K562 (cell line): ENCODE results near the gene SPSB1. TPM values are rescaled to one million over a fixed set of nuclear protein-coding genes. Genes with fewer than 3 reads are reported as not detected.

Experiments used
- ATF7 ChIP-seq: fragments of 450-650 bp; IDR thresholded peaks from 2 replicates; pipeline ENCODE4 v1.7.1; 2014; ENCODE audit warnings: mild to moderate bottlenecking, moderate library complexity
- CBX8 ChIP-seq: fragments of 200-600 bp; sonication (generic); IDR thresholded peaks from 2 replicates; pipeline ENCODE4 v1.6.1; 2012; ENCODE audit warnings: borderline replicate concordance, mixed run types, low read depth, mild to moderate bottlenecking, moderate library complexity, mixed read lengths, low read length, control low read depth, inconsistent platforms; ENCODE audit not compliant: poor library complexity, severe bottlenecking; ENCODE audit errors: extremely low read depth
- DPF2 ChIP-seq: fragments of 450-650 bp; IDR thresholded peaks from 2 replicates; pipeline ENCODE4 v1.6.1; 2016
- EGR1 ChIP-seq: fragments of 450-650 bp; conservative IDR thresholded peaks from 2 replicates; pipeline ENCODE4 v1.6.1; 2017; ENCODE audit warnings: mild to moderate bottlenecking
- EP300 ChIP-seq: IDR thresholded peaks from 2 replicates; pipeline ENCODE4 v1.6.1; 2012; ENCODE audit warnings: low read length, improper control_type of control experiment
- GABPB1 ChIP-seq: sonication (generic); formaldehyde crosslinking; IDR thresholded peaks from 2 replicates; pipeline ENCODE4 v1.8.0; 2022; ENCODE audit warnings: mild to moderate bottlenecking, missing genetic modification reagents
- LCOR ChIP-seq: sonication (generic); formaldehyde crosslinking; IDR thresholded peaks from 2 replicates; pipeline ENCODE4 v1.8.0; 2022; ENCODE audit warnings: mild to moderate bottlenecking, missing genetic modification reagents
- MED1 ChIP-seq: sonication (generic); formaldehyde crosslinking; IDR thresholded peaks from 2 replicates; pipeline ENCODE4 v1.8.1; 2023; ENCODE audit warnings: missing genetic modification reagents, borderline replicate concordance
- NR2F6 ChIP-seq: fragments of 450-650 bp; formaldehyde crosslinking; IDR thresholded peaks from 2 replicates; pipeline ENCODE4 v1.4.0; 2020; ENCODE audit warnings: mild to moderate bottlenecking
- SIN3A ChIP-seq, 2 experiments: fragments of 150-350 bp in 1 of 2; IDR thresholded peaks; 2 replicates each; pipeline ENCODE4 v1.6.1; 2011 to 2016; ENCODE audit warnings: borderline replicate concordance in 2 of 2, low read depth in 2 of 2, low read length in 2 of 2, mild to moderate bottlenecking in 2 of 2, moderate library complexity in 2 of 2; ENCODE audit not compliant: control insufficient read depth in 1 of 2
- SIX5 ChIP-seq, 2 experiments: IDR thresholded peaks; 2 replicates each; pipeline ENCODE4 v1.6.1; 2011; ENCODE audit warnings: low read length in 2 of 2, borderline replicate concordance in 1 of 2, low read depth in 1 of 2, mild to moderate bottlenecking in 1 of 2, moderate library complexity in 1 of 2; ENCODE audit not compliant: insufficient read depth in 1 of 2
- SMAD3 ChIP-seq: fragments of 450-650 bp; formaldehyde crosslinking; conservative IDR thresholded peaks from 2 replicates; pipeline ENCODE4 v1.4.0; 2020; ENCODE audit warnings: mild to moderate bottlenecking
- STAG1 ChIP-seq: sonication (generic); formaldehyde crosslinking; IDR thresholded peaks from 2 replicates; pipeline ENCODE4 v1.5.0; 2020; ENCODE audit warnings: missing genetic modification reagents, borderline replicate concordance
- TCF7L2 ChIP-seq: fragments of 150-350 bp; IDR thresholded peaks from 2 replicates; pipeline ENCODE4 v1.6.1; 2016; ENCODE audit warnings: low read depth, mild to moderate bottlenecking, low read length, moderate library complexity
- U2AF2 ChIP-seq: fragments of 200-400 bp; formaldehyde crosslinking; optimal IDR thresholded peaks from 2 replicates; pipeline ENCODE3; 2017; ENCODE audit warnings: low read depth, mild to moderate bottlenecking, low read length
- ZBED1 ChIP-seq: IDR thresholded peaks from 2 replicates; pipeline ENCODE4 v1.6.1; 2014
- ZNF12 ChIP-seq: sonication (generic); formaldehyde crosslinking; IDR thresholded peaks from 2 replicates; pipeline ENCODE4 v1.4.0; 2020; ENCODE audit warnings: mild to moderate bottlenecking, missing genetic modification reagents
- ZNF316 ChIP-seq: fragments of 450-650 bp; IDR thresholded peaks from 2 replicates; pipeline ENCODE4 v1.6.1; 2016
- ZNF445 ChIP-seq: fragments of 250-450 bp; sonication (Bioruptor Pico); IDR thresholded peaks from 2 replicates; pipeline ENCODE4 v1.4.0; 2020; ENCODE audit warnings: low read depth, mild to moderate bottlenecking, moderate library complexity
- ZNF551 ChIP-seq: fragments of 250-450 bp; sonication (Bioruptor Pico); IDR thresholded peaks from 2 replicates; pipeline ENCODE4 v1.5.0; 2021; ENCODE audit warnings: mild to moderate bottlenecking, moderate library complexity
- ZNF76 ChIP-seq: fragments of 250-450 bp; sonication (Bioruptor Pico); IDR thresholded peaks from 2 replicates; pipeline ENCODE4 v1.4.0; 2020; ENCODE audit warnings: mild to moderate bottlenecking, moderate library complexity, borderline replicate concordance
- ZNF785 ChIP-seq: fragments of 250-450 bp; sonication (Bioruptor Pico); IDR thresholded peaks from 2 replicates; pipeline ENCODE4 v1.4.0; 2020; ENCODE audit warnings: mild to moderate bottlenecking
- polyA plus RNA-seq, 8 experiments: library from polyadenylated mRNA; depleted of rRNA in 4 of 8; stranded (reverse) in 5 of 8; unstranded in 3 of 8; fragments of >200 nt; fragmentation: Nextera tagmentation in 2 of 8; fragmentation: Illumina TruSeq in 1 of 8; extraction: Ambion mirVana in 2 of 8; extraction: Trizol in 1 of 8; gene quantifications; 2 replicates each; pipeline versions ENCODE4 v1.2.1 to v1.2.3, GENCODE V29; 2011 to 2014; ENCODE audit warnings: inconsistent platforms in 1 of 8, missing spikeins in 1 of 8
- total RNA-seq, 7 experiments: library from RNA; depleted of rRNA in 6 of 7; stranded (reverse); fragments of >200 nt in 6 of 7; fragmentation: Illumina TruSeq in 2 of 7; extraction: Trizol in 2 of 7; gene quantifications; 2 replicates each; pipeline versions ENCODE4 v1.2.1 to v1.2.3, GENCODE V29; 2011 to 2021; ENCODE audit warnings: low replicate concordance in 1 of 7
- TF ChIP-seq, protein P1 (sequence below): sonication (generic); IDR thresholded peaks from 2 replicates; pipeline ENCODE4 v1.6.1; 2016
- TF ChIP-seq, protein P2 (sequence below): sonication (generic); formaldehyde crosslinking; IDR thresholded peaks from 2 replicates; pipeline ENCODE4 v1.8.0; 2022; ENCODE audit warnings: missing genetic modification reagents, mild to moderate bottlenecking, borderline replicate concordance
- TF ChIP-seq, protein P3 (sequence below), 2 experiments: fragments of 450-650 bp; IDR thresholded peaks; 2 replicates each; pipeline ENCODE4 v1.6.1; 2016

SPSB1 gene
- total and polyA plus RNA-seq, 9 of the 15 experiments (the other 6 are each of a cell fraction or from before 2014, with no cell fraction given): 0.06 to 0.35 (median 0.14) TPM; not detected in 6

DNA sequence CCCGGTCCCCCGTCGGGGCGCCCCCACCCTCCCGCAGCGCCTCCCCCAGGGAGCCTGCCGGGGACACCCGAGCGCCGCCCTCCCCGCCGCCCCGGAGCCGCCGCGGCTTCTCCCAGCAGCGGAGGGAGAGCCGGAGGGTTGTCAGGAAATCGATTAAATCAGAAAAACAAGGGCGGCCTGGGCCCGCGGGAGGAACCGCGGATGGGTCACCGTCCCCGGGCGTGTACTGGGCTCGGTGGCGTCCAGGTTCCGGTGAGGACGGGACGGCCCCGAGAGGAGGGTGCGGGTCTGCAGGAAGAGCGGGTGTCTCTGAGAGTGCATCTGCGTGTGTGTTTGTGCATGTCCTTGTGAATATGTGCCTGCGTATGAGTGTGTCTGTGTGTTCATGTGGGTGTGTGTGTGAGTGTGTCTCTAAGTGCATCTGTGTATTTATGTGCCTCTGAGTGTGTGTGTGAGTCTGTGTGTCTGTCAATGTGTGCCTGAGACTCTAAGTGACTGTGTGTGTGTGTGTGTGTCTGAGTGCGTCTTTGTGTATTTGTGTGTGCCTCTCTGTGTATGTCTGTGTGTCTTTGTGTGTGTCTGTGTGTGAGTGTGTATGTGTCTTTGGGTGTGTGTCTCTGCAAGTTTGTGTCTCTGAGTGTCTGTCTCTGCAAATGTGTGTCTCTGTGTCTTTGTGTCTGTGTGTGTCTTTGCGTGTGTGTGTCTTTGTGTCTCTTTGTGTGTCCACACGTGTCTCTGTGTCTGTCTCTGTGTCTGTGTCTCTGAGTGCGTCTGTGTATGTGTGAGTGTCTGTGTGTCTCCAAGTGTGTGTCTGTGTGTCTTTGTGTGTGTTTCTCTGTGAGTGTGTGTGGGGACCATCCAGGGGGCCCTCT, 1.1 kb downstream of the SPSB1 start (continued):
- TF ChIP-seq SMAD3 (CRISPR knock-in tag) (no peak), NR2F6 (CRISPR knock-in tag) (no peak), CBX8 (no peak), DPF2 (peak; percentile 42; the same call in 1 of the 2 replicates), ZNF76 (no peak), ZNF551 (CRISPR knock-in tag) (no peak), SIN3A (IDR thresholded peaks at IDR 0.05; ENCODE audit: borderline replicate concordance in 2 of 2, control insufficient read depth in 1 of 2, low read depth in 2 of 2, low read length in 2 of 2) (no peak), ZNF445 (CRISPR knock-in tag) (no peak), EGR1 (no peak), EP300 (no peak), U2AF2 (no peak), GABPB1 (CRISPR knock-in tag) (no peak), MED1 (CRISPR knock-in tag) (no peak), ZBED1 (no peak), ATF7 (no peak), ZNF785 (no peak), STAG1 (no peak), LCOR (CRISPR knock-in tag) (no peak), ZNF316 (peak; percentile 12; the same call in 1 of the 2 replicates), TCF7L2 (no peak), SIX5 (IDR thresholded peaks at IDR 0.05; ENCODE audit: borderline replicate concordance in 1 of 2, insufficient read depth in 1 of 2, low read depth in 1 of 2, low read length in 2 of 2) (no peak), ZNF12 (no peak)
- TF ChIP-seq, protein P1, sequence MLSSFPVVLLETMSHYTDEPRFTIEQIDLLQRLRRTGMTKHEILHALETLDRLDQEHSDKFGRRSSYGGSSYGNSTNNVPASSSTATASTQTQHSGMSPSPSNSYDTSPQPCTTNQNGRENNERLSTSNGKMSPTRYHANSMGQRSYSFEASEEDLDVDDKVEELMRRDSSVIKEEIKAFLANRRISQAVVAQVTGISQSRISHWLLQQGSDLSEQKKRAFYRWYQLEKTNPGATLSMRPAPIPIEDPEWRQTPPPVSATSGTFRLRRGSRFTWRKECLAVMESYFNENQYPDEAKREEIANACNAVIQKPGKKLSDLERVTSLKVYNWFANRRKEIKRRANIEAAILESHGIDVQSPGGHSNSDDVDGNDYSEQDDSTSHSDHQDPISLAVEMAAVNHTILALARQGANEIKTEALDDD: no peak
- TF ChIP-seq, protein P2, sequence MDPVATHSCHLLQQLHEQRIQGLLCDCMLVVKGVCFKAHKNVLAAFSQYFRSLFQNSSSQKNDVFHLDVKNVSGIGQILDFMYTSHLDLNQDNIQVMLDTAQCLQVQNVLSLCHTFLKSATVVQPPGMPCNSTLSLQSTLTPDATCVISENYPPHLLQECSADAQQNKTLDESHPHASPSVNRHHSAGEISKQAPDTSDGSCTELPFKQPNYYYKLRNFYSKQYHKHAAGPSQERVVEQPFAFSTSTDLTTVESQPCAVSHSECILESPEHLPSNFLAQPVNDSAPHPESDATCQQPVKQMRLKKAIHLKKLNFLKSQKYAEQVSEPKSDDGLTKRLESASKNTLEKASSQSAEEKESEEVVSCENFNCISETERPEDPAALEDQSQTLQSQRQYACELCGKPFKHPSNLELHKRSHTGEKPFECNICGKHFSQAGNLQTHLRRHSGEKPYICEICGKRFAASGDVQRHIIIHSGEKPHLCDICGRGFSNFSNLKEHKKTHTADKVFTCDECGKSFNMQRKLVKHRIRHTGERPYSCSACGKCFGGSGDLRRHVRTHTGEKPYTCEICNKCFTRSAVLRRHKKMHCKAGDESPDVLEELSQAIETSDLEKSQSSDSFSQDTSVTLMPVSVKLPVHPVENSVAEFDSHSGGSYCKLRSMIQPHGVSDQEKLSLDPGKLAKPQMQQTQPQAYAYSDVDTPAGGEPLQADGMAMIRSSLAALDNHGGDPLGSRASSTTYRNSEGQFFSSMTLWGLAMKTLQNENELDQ: no peak
- TF ChIP-seq, protein P3, sequence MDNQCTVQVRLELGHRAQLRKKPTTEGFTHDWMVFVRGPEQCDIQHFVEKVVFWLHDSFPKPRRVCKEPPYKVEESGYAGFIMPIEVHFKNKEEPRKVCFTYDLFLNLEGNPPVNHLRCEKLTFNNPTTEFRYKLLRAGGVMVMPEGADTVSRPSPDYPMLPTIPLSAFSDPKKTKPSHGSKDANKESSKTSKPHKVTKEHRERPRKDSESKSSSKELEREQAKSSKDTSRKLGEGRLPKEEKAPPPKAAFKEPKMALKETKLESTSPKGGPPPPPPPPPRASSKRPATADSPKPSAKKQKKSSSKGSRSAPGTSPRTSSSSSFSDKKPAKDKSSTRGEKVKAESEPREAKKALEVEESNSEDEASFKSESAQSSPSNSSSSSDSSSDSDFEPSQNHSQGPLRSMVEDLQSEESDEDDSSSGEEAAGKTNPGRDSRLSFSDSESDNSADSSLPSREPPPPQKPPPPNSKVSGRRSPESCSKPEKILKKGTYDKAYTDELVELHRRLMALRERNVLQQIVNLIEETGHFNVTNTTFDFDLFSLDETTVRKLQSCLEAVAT (IDR thresholded peaks at IDR 0.05): peak in 1 of 2 experiments; percentile 53; a peak in 2 of 4 replicates
